DOHH2 (cell line): Measurements from ENCODE around the gene NFATC2IP.

Experiments
- H3F3A ChIP-seq: fragments of 200-600 bp; sonication (generic), shearing (Covaris generic); 2 replicates; pipeline ENCODE4 v1.6.0; 2016; ENCODE audit warnings: antibody characterized with exemption, mild to moderate bottlenecking; ENCODE audit not compliant: control insufficient read depth, insufficient read depth
- H3K27ac ChIP-seq: fragments of 200-600 bp; sonication (generic); 2 replicates; pipeline ENCODE4 v1.5.1; 2014; ENCODE audit warnings: low read depth, mild to moderate bottlenecking, low read length, moderate library complexity
- H3K27me3 ChIP-seq: fragments of 200-600 bp; sonication (generic); 2 replicates; pipeline ENCODE4 v1.6.1; 2014; ENCODE audit warnings: mild to moderate bottlenecking, low read length, mixed read lengths; ENCODE audit not compliant: control insufficient read depth
- H3K36me3 ChIP-seq: fragments of 200-600 bp; sonication (generic); 2 replicates; pipeline ENCODE4 v1.6.1; 2014; ENCODE audit warnings: mild to moderate bottlenecking, low read length, moderate library complexity, mixed read lengths; ENCODE audit not compliant: control insufficient read depth
- H3K4me1 ChIP-seq: fragments of 200-600 bp; sonication (generic); 2 replicates; pipeline ENCODE4 v1.6.1; 2014; ENCODE audit warnings: mild to moderate bottlenecking, low read length, mixed read lengths; ENCODE audit not compliant: control insufficient read depth
- H3K4me2 ChIP-seq: fragments of 200-600 bp; sonication (generic); 2 replicates; pipeline ENCODE4 v1.6.0; 2014; ENCODE audit warnings: mild to moderate bottlenecking, low read length, moderate library complexity
- H3K4me3 ChIP-seq: fragments of 200-600 bp; sonication (generic); 2 replicates; pipeline ENCODE4 v1.5.1; 2014; ENCODE audit warnings: mild to moderate bottlenecking, low read length, mixed read lengths
- H3K79me2 ChIP-seq: fragments of 200-600 bp; sonication (generic); 2 replicates; pipeline ENCODE4 v1.6.1; 2014; ENCODE audit warnings: mild to moderate bottlenecking, low read length, mixed read lengths; ENCODE audit not compliant: control insufficient read depth
- H3K9me2 ChIP-seq: fragments of 200-600 bp; sonication (generic); replicated peaks from 2 replicates; pipeline ENCODE4 v1.6.1; 2014; ENCODE audit warnings: mild to moderate bottlenecking, low read length, mixed read lengths; ENCODE audit not compliant: control insufficient read depth
- H3K9me3 ChIP-seq: fragments of 200-600 bp; sonication (generic); 2 replicates; pipeline ENCODE4 v1.6.1; 2014; ENCODE audit warnings: antibody characterized with exemption, low read length, mixed read lengths; ENCODE audit not compliant: control insufficient read depth, insufficient read depth
- H4K20me1 ChIP-seq: fragments of 200-600 bp; sonication (generic); 2 replicates; pipeline ENCODE4 v1.6.0; 2014; ENCODE audit warnings: low read depth, mild to moderate bottlenecking, antibody characterized with exemption, low read length, moderate library complexity; ENCODE audit not compliant: control insufficient read depth, insufficient read depth
- EZH2phosphoT487 ChIP-seq: fragments of 200-600 bp; sonication (generic); IDR thresholded peaks from 2 replicates; pipeline ENCODE4 v1.6.1; 2017; ENCODE audit warnings: borderline replicate concordance, mild to moderate bottlenecking, antibody characterized with exemption, low read length, moderate library complexity, mixed read lengths
- TF ChIP-seq, protein P1 (sequence below): fragments of 200-600 bp; sonication (generic); IDR thresholded peaks from one replicate; pipeline ENCODE4 v1.5.1; 2014; ENCODE audit warnings: antibody characterized with exemption, mild to moderate bottlenecking, low read depth, low read length; ENCODE audit not compliant: poor library complexity, severe bottlenecking

NFATC2IP gene

DNA sequence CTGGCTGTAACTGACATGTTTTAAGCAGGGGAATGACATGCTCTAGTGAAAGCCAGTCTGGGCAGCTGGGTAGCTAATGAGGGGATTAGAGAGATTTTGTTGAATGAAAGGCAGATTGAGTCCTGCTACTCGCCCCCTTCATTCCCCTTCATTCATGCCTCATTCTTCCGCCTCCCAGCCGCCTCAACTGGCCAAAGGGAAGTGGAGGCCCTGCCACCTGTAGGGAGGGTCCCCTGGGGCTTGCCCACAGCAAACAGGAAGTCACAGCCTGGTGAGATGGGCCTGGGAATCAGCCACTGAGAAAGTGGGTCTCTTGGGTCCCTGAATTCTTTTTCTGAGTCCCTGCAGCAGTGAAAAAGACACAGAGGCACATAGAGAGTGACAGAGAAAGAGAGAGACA is 20.1 kb upstream of the NFATC2IP start:
- H3K4me1 ChIP-seq: peaks cover 63% of the 10 kb centered on the region
- H3K79me2 ChIP-seq: peaks cover 38% of the 10 kb centered on the region
- H3F3A ChIP-seq: peaks cover 40% of the 10 kb centered on the region
- peak overlapping the region; percentile 96 for H3K4me2 ChIP-seq
- H4K20me1 ChIP-seq: no peaks in the 10 kb centered on the region
- no peaks in the 10 kb centered on the region for H3K27me3 ChIP-seq
- peaks cover 43% of the 10 kb centered on the region for H3K36me3 ChIP-seq
- H3K4me3 ChIP-seq: peak overlapping the region; percentile 97
- no peaks in the 10 kb centered on the region for H3K9me3 ChIP-seq
- H3K27ac ChIP-seq: peak overlapping the region; percentile 99
- H3K9me2 ChIP-seq: no peaks in the 10 kb centered on the region
- TF ChIP-seq, protein P1, sequence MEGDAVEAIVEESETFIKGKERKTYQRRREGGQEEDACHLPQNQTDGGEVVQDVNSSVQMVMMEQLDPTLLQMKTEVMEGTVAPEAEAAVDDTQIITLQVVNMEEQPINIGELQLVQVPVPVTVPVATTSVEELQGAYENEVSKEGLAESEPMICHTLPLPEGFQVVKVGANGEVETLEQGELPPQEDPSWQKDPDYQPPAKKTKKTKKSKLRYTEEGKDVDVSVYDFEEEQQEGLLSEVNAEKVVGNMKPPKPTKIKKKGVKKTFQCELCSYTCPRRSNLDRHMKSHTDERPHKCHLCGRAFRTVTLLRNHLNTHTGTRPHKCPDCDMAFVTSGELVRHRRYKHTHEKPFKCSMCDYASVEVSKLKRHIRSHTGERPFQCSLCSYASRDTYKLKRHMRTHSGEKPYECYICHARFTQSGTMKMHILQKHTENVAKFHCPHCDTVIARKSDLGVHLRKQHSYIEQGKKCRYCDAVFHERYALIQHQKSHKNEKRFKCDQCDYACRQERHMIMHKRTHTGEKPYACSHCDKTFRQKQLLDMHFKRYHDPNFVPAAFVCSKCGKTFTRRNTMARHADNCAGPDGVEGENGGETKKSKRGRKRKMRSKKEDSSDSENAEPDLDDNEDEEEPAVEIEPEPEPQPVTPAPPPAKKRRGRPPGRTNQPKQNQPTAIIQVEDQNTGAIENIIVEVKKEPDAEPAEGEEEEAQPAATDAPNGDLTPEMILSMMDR: no peak
- no peak for TF ChIP-seq EZH2phosphoT487

DNA sequence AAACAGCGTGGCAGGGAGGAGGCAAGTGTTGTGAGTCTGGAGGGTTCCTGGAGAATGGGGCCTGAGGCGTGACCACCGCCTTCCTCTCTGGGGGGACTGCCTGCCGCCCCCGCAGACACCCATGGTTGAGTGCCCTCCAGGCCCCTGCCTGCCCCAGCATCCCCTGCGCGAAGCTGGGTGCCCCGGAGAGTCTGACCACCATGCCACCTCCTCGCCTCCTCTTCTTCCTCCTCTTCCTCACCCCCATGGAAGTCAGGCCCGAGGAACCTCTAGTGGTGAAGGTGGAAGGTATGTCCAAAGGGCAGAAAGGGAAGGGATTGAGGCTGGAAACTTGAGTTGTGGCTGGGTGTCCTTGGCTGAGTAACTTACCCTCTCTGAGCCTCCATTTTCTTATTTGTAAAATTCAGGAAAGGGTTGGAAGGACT is 18.9 kb upstream of the NFATC2IP start, which contains the start of gene CD19:
TSS of gene CD19 (plus strand) at position 171 of the 425 bp plus-strand sequence. CDS start at position 201, 30 bp downstream.
- H3K27ac ChIP-seq: peak within 1 kb of the TSS; percentile 99
- peak within 1 kb of the TSS; percentile 97 for H3K4me3 ChIP-seq
- H3K79me2 ChIP-seq: peaks cover 43% of the 10 kb centered on the region
- no peaks in the 10 kb centered on the region; the same call in 1 of the 2 replicates for H3K9me3 ChIP-seq
- H3K9me2 ChIP-seq: no peaks in the 10 kb centered on the region
- peaks cover 41% of the 10 kb centered on the region for H3F3A ChIP-seq
- H3K27me3 ChIP-seq: no peaks in the 10 kb centered on the region
- peak within 1 kb of the TSS; percentile 96 for H3K4me2 ChIP-seq
- TF ChIP-seq, protein P1: no peak
- no peak for TF ChIP-seq EZH2phosphoT487
- peaks cover 5% of the 10 kb centered on the region; the same call in 1 of the 2 replicates for H4K20me1 ChIP-seq
- H3K36me3 ChIP-seq: peaks cover 51% of the 10 kb centered on the region
- H3K4me1 ChIP-seq: peaks cover 62% of the 10 kb centered on the region

DNA sequence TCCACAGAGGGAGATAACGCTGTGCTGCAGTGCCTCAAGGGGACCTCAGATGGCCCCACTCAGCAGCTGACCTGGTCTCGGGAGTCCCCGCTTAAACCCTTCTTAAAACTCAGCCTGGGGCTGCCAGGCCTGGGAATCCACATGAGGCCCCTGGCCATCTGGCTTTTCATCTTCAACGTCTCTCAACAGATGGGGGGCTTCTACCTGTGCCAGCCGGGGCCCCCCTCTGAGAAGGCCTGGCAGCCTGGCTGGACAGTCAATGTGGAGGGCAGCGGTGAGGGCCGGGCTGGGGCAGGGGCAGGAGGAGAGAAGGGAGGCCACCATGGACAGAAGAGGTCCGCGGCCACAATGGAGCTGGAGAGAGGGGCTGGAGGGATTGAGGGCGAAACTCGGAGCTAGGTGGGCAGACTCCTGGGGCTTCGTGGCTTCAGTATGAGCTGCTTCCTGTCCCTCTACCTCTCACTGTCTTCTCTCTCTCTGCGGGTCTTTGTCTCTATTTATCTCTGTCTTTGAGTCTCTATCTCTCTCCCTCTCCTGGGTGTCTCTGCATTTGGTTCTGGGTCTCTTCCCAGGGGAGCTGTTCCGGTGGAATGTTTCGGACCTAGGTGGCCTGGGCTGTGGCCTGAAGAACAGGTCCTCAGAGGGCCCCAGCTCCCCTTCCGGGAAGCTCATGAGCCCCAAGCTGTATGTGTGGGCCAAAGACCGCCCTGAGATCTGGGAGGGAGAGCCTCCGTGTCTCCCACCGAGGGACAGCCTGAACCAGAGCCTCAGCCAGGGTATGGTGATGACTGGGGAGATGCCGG is 18.2 kb upstream of the NFATC2IP start:
- H3K27ac ChIP-seq: peak overlapping the region; percentile 99

More for the DNA sequence above, 18.2 kb upstream of the NFATC2IP start:
- H3K9me2 ChIP-seq: no peaks in the 10 kb centered on the region
- peaks cover 58% of the 10 kb centered on the region for H3K36me3 ChIP-seq
- no peak for TF ChIP-seq EZH2phosphoT487
- TF ChIP-seq, protein P1: peak; percentile 35
- H3K4me3 ChIP-seq: peak overlapping the region; percentile 97
- H4K20me1 ChIP-seq: peaks cover 11% of the 10 kb centered on the region; the same call in 1 of the 2 replicates
- no peaks in the 10 kb centered on the region for H3K27me3 ChIP-seq
- H3K4me2 ChIP-seq: peak overlapping the region; percentile 96
- peaks cover 64% of the 10 kb centered on the region for H3K4me1 ChIP-seq
- peaks cover 47% of the 10 kb centered on the region for H3K79me2 ChIP-seq
- H3K9me3 ChIP-seq: no peaks in the 10 kb centered on the region; the same call in 1 of the 2 replicates
- peaks cover 40% of the 10 kb centered on the region for H3F3A ChIP-seq
